Lower leg skin (tissue), 4 donors: ENCODE measurements around the gene SMIM36. TPM values are rescaled to one million over a fixed set of nuclear protein-coding genes. Genes with fewer than 3 reads are reported as not detected.

Experiments
- DNase-seq, 2 donors: peaks; one replicate each; pipeline ENCODE4 v3.0.0-alpha.2; 2019; ENCODE audit warnings: low spot score in 2 of 2
- H3K4me3 ChIP-seq: fragments of 200-600 bp; sonication (generic); 2 replicates; pipeline ENCODE4 v1.5.1; 2017; ENCODE audit warnings: mild to moderate bottlenecking, low read depth; ENCODE audit not compliant: poor library complexity, severe bottlenecking
- CTCF ChIP-seq, 3 donors: fragments of 450-650 bp; IDR thresholded peaks; one replicate each; pipeline ENCODE4 v1.5.1; 2016; ENCODE audit warnings: antibody characterized with exemption in 3 of 3, mild to moderate bottlenecking in 3 of 3, moderate library complexity in 2 of 3
- POLR2A ChIP-seq, 2 donors: fragments of 450-650 bp; IDR thresholded peaks; one replicate each; pipeline ENCODE4 v1.6.1; 2016 to 2017; ENCODE audit warnings: antibody characterized with exemption in 2 of 2, mild to moderate bottlenecking in 1 of 2, moderate library complexity in 1 of 2
- WGBS, 2 donors: methylation state at CpG; one replicate each; pipeline ENCODE4 v1.1.5; 2018; 5-methylcytosine and 5-hydroxymethylcytosine counted together
- intact Hi-C: fragments of 100-400 bp; cut with DNase I; formaldehyde crosslinking; loops from one replicate; pipeline ENCODE4 v1.15.0; 2023; ENCODE audit warnings: low total_unique reads
- total RNA-seq, 4 donors: library from RNA; depleted of rRNA; stranded (reverse); fragments of >200 nt; gene quantifications; one replicate each; pipeline ENCODE4 v1.1.0, GENCODE V29; 2016

The SMIM36 gene
- total RNA-seq, 4 donors from 2014 or later: not detected

GRCh38 chr17:55545806-55546205 is 34.6 kb upstream of the SMIM36 start:
- intact Hi-C loops: no loop called here
- no peak overlapping the region for H3K4me3 ChIP-seq
- 82% methylated on average over 6 of the region's 6 CpGs for WGBS, 2 donors
- TF ChIP-seq POLR2A (IDR thresholded peaks at IDR 0.05) (no peak), CTCF (IDR thresholded peaks at IDR 0.05) (no peak)
- DNase-seq: no peak

GRCh38 chr17:55543709-55544108 is 32.5 kb upstream of the SMIM36 start:
- intact Hi-C loops: no loop called here
- H3K4me3 ChIP-seq: no peak overlapping the region
- TF ChIP-seq CTCF (IDR thresholded peaks at IDR 0.05): no peak
- no peak for TF ChIP-seq POLR2A (IDR thresholded peaks at IDR 0.05)
- no peak for DNase-seq

DNA sequence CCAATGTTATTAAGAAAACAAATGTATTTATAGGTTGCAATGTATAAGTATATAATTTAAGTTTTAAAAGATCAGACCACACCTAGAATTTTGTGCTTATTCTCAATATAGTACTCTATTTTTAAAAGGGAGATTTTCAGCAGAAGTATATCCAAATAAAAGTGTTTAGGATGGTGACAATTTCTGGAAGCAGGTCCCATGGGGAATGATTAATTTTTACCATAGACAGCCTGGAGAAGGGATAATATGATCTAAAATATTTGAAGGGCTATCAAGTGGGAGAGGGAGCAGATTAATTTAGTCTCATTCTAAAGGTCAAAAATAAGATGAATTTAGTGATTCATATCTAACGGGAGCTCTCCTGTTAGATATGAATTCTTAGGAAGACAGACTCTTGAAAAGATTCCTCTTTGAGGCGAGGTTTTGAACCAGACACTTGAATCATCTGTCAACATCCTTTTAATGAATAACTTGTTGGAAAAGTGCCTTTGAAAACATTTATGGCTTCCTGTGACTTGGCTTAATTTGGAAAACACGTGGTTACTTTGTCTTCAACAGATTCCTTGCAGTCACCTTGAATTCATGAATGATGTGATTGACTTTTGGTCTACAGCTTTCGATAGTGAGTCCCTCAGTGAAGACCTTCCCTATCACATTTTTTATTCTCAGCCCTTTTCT is 29.3 kb upstream of the SMIM36 start:
- 23 to 25% methylated on average over 4 of the region's 4 CpGs for WGBS, 2 donors
- intact Hi-C loops: no loop called here
- no peak for DNase-seq
- no peak overlapping the region for H3K4me3 ChIP-seq
- no peak for TF ChIP-seq POLR2A (IDR thresholded peaks at IDR 0.05)
- TF ChIP-seq CTCF (IDR thresholded peaks at IDR 0.05): no peak

GRCh38 chr17:55536205-55536604 is 25.0 kb upstream of the SMIM36 start:
- DNase-seq: no peak
- TF ChIP-seq CTCF (IDR thresholded peaks at IDR 0.05) (no peak), POLR2A (IDR thresholded peaks at IDR 0.05) (no peak)
- intact Hi-C loops: no loop called here
- H3K4me3 ChIP-seq: no peak overlapping the region
- whole genome bisulfite sequencing, 2 donors: 69 to 77% methylated on average over 1 of the region's 1 CpG

GRCh38 chr17:55533608-55534007 is 22.4 kb upstream of the SMIM36 start:
- H3K4me3 ChIP-seq: no peak overlapping the region
- no peak for DNase-seq
- TF ChIP-seq POLR2A (IDR thresholded peaks at IDR 0.05) (no peak), CTCF (IDR thresholded peaks at IDR 0.05) (no peak)
- intact Hi-C loops: no loop called here

DNA sequence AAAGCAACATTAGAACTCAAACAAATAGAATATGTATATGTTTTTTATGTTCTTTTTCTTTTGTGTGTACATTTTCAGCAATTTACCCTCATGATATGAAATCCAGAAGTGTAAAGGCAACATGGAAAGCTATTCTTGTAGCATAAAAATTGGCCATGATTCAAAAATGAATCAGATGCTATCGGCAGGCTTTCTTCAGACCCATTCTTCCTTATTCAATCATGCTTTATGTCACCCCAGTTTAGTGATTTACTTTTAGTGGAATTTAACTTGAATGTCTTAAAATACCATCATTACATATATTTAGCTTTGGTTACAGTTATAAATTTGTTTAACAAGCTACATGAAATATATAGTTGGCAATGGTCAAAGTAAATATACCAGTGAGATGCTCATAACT is 21.4 kb upstream of the SMIM36 start:
- no peak for DNase-seq
- intact Hi-C loops: no loop called here
- 34 to 38% methylated on average over 1 of the region's 1 CpG for WGBS, 2 donors
- no peak overlapping the region for H3K4me3 ChIP-seq
- TF ChIP-seq POLR2A (IDR thresholded peaks at IDR 0.05) (no peak), CTCF (IDR thresholded peaks at IDR 0.05) (no peak)
